ENCODE results near the gene MYL7. TPM values are rescaled to one million over a fixed set of nuclear protein-coding genes. Genes with fewer than 3 reads are reported as not detected.

Gene MYL7
- total RNA-seq, 1 donor from 2014 or later = 0.25 TPM

Small RNA genes within 50 kb of the gene (small RNA-seq; reads per million reads assigned to genes)
- gene RNA5SP230 (ENCODE audit: low replicate concordance) = not detected

Other genes starting within 250 kb of the MYL7 start
- gene URGCP, start 234.7 kb downstream of the MYL7 start, total RNA-seq = 29.0 TPM
- 10.6 TPM for gene UBE2D4, start 214.9 kb downstream of the MYL7 start, total RNA-seq
- gene SPDYE1, start 143.4 kb downstream of the MYL7 start, total RNA-seq = not detected
- 36.6 TPM for gene DBNL, start 96.6 kb downstream of the MYL7 start, total RNA-seq
- gene PGAM2, start 75.8 kb downstream of the MYL7 start, total RNA-seq = 1.7 TPM
- 5.4 TPM for gene POLM, start 58.8 kb downstream of the MYL7 start, total RNA-seq
- 7.9 TPM for gene AEBP1, start 37.0 kb downstream of the MYL7 start, total RNA-seq
- gene POLD2, start 17.8 kb downstream of the MYL7 start, total RNA-seq = 36.6 TPM
- gene GCK, start 48.1 kb upstream of the MYL7 start, total RNA-seq = 3.9 TPM
- gene YKT6, start 59.6 kb upstream of the MYL7 start, total RNA-seq = 52.9 TPM
- gene CAMK2B, start 184.3 kb upstream of the MYL7 start, total RNA-seq = 76.7 TPM